Loucy (cell line): Measurements from ENCODE around the gene FOXR1.

Experiments
- H2AFZ ChIP-seq: fragments of 200-600 bp; sonication (generic); 2 replicates; pipeline ENCODE4 v1.6.0; 2016; ENCODE audit warnings: antibody characterized with exemption, mild to moderate bottlenecking, low read length, moderate library complexity
- H3F3A ChIP-seq: fragments of 200-600 bp; 2 replicates; pipeline ENCODE4 v1.6.0; 2016; ENCODE audit warnings: antibody characterized with exemption, low read depth, mild to moderate bottlenecking
- H3K27me3 ChIP-seq: fragments of 200-600 bp; sonication (generic); 2 replicates; pipeline ENCODE4 v1.6.1; 2014; ENCODE audit warnings: low read length, mild to moderate bottlenecking; ENCODE audit not compliant: insufficient read depth, poor library complexity, severe bottlenecking
- H3K36me3 ChIP-seq: fragments of 200-600 bp; sonication (generic); 2 replicates; pipeline ENCODE4 v1.6.1; 2016; ENCODE audit warnings: low read length; ENCODE audit not compliant: insufficient read depth
- H3K4me1 ChIP-seq: fragments of 200-600 bp; sonication (generic); 2 replicates; pipeline ENCODE4 v1.5.1; 2014; ENCODE audit warnings: low read length, mild to moderate bottlenecking; ENCODE audit not compliant: insufficient read depth, poor library complexity, severe bottlenecking
- H3K4me2 ChIP-seq: fragments of 200-600 bp; sonication (generic); 2 replicates; pipeline ENCODE4 v1.6.0; 2014; ENCODE audit warnings: antibody characterized with exemption, low read length, low read depth, mild to moderate bottlenecking; ENCODE audit not compliant: poor library complexity, severe bottlenecking
- H3K4me3 ChIP-seq: fragments of 200-600 bp; sonication (generic); 2 replicates; pipeline ENCODE4 v1.5.1; 2014; ENCODE audit warnings: low read length, mild to moderate bottlenecking, mixed read lengths; ENCODE audit not compliant: poor library complexity, severe bottlenecking
- H3K79me2 ChIP-seq: fragments of 200-600 bp; sonication (generic); 2 replicates; pipeline ENCODE4 v1.6.1; 2014; ENCODE audit warnings: low read length; ENCODE audit not compliant: insufficient read depth
- H3K9ac ChIP-seq: fragments of 200-600 bp; sonication (generic); 2 replicates; pipeline ENCODE4 v1.6.0; 2014; ENCODE audit warnings: mild to moderate bottlenecking, low read depth, low read length, moderate library complexity; ENCODE audit not compliant: poor library complexity, severe bottlenecking
- H3K9me2 ChIP-seq: fragments of 200-600 bp; sonication (generic); replicated peaks from 2 replicates; pipeline ENCODE4 v1.6.1; 2016; ENCODE audit warnings: low read depth, low read length, mixed read lengths
- H3K9me3 ChIP-seq: fragments of 200-600 bp; sonication (generic); 2 replicates; pipeline ENCODE4 v1.6.1; 2014; ENCODE audit warnings: mild to moderate bottlenecking, antibody characterized with exemption, low read length, low read depth; ENCODE audit not compliant: insufficient read depth
- H4K20me1 ChIP-seq: fragments of 200-600 bp; sonication (generic); 2 replicates; pipeline ENCODE4 v1.6.0; 2014; ENCODE audit warnings: antibody characterized with exemption, low read length, mild to moderate bottlenecking; ENCODE audit not compliant: insufficient read depth, poor library complexity, severe bottlenecking
- EZH2phosphoT487 ChIP-seq: fragments of 200-600 bp; IDR thresholded peaks from 2 replicates; pipeline ENCODE4 v1.6.1; 2018; ENCODE audit warnings: antibody characterized with exemption, mild to moderate bottlenecking, moderate library complexity, borderline replicate concordance
- TF ChIP-seq, protein P1 (sequence below): fragments of 200-600 bp; sonication (generic); conservative IDR thresholded peaks from 2 replicates; pipeline ENCODE4 v1.5.1; 2014; ENCODE audit warnings: mild to moderate bottlenecking, antibody characterized with exemption, low read length

The FOXR1 gene

DNA sequence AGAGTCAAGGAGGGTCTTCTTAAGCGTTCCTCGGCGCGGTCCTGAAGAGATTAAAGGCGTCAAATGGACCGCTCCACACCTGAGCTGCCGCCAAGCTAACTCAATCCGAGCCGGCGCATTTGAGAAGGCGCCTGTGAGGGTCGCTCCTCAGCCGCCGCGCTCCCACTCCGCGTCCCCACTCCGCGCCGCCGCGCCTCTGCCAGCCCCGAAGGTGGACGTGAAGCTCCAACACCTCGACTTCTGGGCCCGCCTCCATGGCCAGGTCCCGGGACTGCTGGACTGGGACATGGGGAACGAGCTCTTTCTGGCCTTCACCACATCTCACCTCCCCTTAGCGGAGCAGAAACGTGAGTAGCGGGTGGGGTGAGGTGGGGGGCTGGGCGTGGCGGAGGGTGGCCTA lies at the start of gene FOXR1:
Gene FOXR1 (plus strand): TSS at position 116 of the 400 bp plus-strand sequence. CDS start 171 bp downstream, at position 287.
- H3F3A ChIP-seq = no peaks in the 10 kb centered on the region
- no peak for TF ChIP-seq EZH2phosphoT487
- TF ChIP-seq, protein P1, sequence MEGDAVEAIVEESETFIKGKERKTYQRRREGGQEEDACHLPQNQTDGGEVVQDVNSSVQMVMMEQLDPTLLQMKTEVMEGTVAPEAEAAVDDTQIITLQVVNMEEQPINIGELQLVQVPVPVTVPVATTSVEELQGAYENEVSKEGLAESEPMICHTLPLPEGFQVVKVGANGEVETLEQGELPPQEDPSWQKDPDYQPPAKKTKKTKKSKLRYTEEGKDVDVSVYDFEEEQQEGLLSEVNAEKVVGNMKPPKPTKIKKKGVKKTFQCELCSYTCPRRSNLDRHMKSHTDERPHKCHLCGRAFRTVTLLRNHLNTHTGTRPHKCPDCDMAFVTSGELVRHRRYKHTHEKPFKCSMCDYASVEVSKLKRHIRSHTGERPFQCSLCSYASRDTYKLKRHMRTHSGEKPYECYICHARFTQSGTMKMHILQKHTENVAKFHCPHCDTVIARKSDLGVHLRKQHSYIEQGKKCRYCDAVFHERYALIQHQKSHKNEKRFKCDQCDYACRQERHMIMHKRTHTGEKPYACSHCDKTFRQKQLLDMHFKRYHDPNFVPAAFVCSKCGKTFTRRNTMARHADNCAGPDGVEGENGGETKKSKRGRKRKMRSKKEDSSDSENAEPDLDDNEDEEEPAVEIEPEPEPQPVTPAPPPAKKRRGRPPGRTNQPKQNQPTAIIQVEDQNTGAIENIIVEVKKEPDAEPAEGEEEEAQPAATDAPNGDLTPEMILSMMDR = no peak

DNA sequence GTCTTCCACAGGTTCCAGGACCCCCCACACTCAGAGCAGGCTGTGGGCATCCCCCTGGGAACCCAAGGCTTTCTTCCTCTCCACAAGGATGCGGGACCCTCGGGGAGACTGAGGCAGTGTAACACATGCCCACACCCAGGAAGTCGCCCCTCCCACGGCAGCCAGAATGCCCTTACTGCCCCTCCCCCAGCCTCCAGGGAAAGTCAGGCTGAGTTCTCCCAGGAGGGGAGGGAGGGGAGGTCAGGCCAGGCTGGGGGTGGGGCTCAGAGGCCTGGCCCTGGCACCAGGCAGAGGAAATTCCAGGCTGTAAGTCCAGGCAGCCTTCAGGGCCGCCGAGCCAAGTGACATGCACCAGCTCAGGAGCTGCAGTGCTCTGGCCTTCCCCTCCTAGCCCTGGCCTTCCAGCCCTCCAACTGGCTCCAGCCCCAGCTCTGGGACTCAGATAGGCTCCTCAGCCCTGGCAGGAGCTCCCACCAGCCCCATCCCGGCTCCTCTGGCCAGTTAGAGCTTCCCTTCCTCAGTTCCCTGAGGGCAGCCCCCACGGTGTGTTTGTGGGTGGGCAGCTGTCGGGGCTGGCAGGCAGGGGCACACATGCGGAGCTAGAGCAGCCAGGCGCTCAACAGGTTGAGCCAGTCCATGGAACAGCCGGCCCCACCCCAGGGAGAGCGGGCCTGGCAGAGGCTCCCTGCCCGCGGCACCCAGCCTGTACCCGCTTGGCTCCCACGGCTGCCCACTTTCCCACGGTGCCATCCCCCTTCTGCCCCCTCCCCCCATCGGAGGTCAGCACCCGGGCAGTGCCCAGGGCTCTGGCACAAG lies 49.4 kb upstream of the FOXR1 start:
- no peak for TF ChIP-seq EZH2phosphoT487
- TF ChIP-seq, protein P1 = no peak
- Histone ChIP-seq H2AFZ (no peak overlapping the region), H3K4me2 (peak overlapping the region; percentile 85)

More for the DNA sequence above, at the start of gene FOXR1:
- no peak within 1 kb of the TSS for H3K4me3 ChIP-seq
- H3K9ac ChIP-seq = no peak within 1 kb of the TSS
- no peak within 1 kb of the TSS for H3K4me2 ChIP-seq
- no peaks in the 10 kb centered on the region for H4K20me1 ChIP-seq
- H3K9me2 ChIP-seq = no peaks in the 10 kb centered on the region
- no peaks in the 10 kb centered on the region for H3K27me3 ChIP-seq
- H3K9me3 ChIP-seq = no peaks in the 10 kb centered on the region
- no peaks in the 10 kb centered on the region for H3K36me3 ChIP-seq
- no peak within 1 kb of the TSS for H2AFZ ChIP-seq
- no peaks in the 10 kb centered on the region for H3K4me1 ChIP-seq
- no peaks in the 10 kb centered on the region for H3K79me2 ChIP-seq

DNA sequence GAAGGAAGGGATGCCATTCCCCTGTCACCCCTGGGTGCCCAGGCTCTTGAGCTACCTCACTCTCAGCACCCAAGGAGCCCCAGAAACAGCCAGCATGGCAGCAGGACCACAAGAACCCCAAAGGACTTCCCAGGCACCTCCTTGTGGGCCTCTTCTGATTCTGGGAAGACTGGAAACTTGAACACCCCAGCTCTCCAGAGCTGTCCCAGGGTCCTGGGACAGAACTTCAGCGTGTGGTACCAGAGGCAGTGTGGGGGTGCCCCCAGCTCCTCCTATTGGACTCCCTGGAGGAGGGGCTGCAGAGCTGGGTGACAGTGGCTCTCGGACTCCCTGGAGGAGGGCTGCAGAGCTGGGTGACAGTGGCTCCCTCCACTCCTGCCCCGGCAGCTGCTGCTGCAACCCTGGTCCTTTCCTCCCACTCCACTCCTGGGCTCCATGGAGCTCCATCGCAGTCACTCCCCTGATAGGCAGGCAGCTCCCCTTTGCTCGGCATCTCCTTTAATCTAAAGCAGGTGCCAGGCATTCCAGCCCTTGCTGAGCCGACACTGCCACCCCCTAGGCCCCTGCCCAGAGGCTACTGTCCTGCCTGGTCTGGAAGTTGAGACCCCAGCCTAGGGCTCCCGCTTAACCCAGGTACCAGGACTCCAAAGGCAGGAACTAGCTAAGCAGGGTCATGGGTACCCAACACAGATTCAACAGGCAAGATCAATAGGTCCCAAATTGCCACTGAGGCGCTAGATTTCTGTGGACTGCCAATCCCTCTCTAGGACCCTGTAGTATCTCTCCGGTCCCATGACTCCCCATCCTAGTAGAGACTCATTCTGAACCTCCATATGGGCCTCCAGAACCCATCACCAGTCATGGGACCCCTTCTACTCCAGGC lies 48.6 kb upstream of the FOXR1 start:
- Histone ChIP-seq H3K79me2 (peaks cover 73% of the 10 kb centered on the region), H3F3A (no peaks in the 10 kb centered on the region), H3K4me2 (peak overlapping the region; percentile 85), H3K9me3 (no peaks in the 10 kb centered on the region), H3K4me1 (peaks cover 68% of the 10 kb centered on the region), H2AFZ (no peak overlapping the region), H3K9me2 (no peaks in the 10 kb centered on the region), H3K4me3 (peak overlapping the region; percentile 92), H3K36me3 (no peaks in the 10 kb centered on the region), H4K20me1 (peaks cover 15% of the 10 kb centered on the region), H3K27me3 (no peaks in the 10 kb centered on the region), H3K9ac (peak overlapping the region; percentile 86)
- TF ChIP-seq, protein P1 = no peak
- TF ChIP-seq EZH2phosphoT487 = no peak

More for the DNA sequence above, 49.4 kb upstream of the FOXR1 start:
- Histone ChIP-seq H3K9me3 (no peaks in the 10 kb centered on the region), H3K4me1 (peaks cover 72% of the 10 kb centered on the region), H3K9ac (peak overlapping the region; percentile 86), H3F3A (no peaks in the 10 kb centered on the region), H3K36me3 (no peaks in the 10 kb centered on the region), H4K20me1 (peaks cover 15% of the 10 kb centered on the region), H3K9me2 (no peaks in the 10 kb centered on the region), H3K4me3 (peak overlapping the region; percentile 92), H3K79me2 (peaks cover 81% of the 10 kb centered on the region), H3K27me3 (no peaks in the 10 kb centered on the region)
